Endodermal cell (in vitro differentiated cells): ENCODE results near the gene KAZN. TPM values are rescaled to one million over a fixed set of nuclear protein-coding genes. Genes with fewer than 3 reads are reported as not detected.

Experiments
- DNase-seq: peaks from one replicate; pipeline ENCODE4 v3.0.0-alpha.2; 2017
- H3K27ac ChIP-seq: 2 replicates; pipeline ENCODE4 v1.5.1; 2013; ENCODE audit warnings: mild to moderate bottlenecking, low read depth, low read length, moderate library complexity
- H3K27me3 ChIP-seq: 2 replicates; pipeline ENCODE4 v1.6.1; 2013; ENCODE audit warnings: mild to moderate bottlenecking, low read length, moderate library complexity; ENCODE audit not compliant: insufficient read depth, control insufficient read depth, poor library complexity, severe bottlenecking
- H3K36me3 ChIP-seq: 2 replicates; pipeline ENCODE4 v1.7.0; 2013; ENCODE audit warnings: mild to moderate bottlenecking, low read length, moderate library complexity; ENCODE audit not compliant: control insufficient read depth, insufficient read depth
- H3K4me1 ChIP-seq: one replicate; pipeline ENCODE4 v1.7.0; 2013; ENCODE audit warnings: low read length; ENCODE audit not compliant: control insufficient read depth, insufficient read depth
- H3K4me3 ChIP-seq: 2 replicates; pipeline ENCODE4 v1.5.1; 2013; ENCODE audit warnings: mild to moderate bottlenecking, low read length, moderate library complexity
- H3K9ac ChIP-seq: 2 replicates; pipeline ENCODE4 v1.6.1; 2013; ENCODE audit warnings: mild to moderate bottlenecking, low read length, moderate library complexity; ENCODE audit not compliant: poor library complexity, severe bottlenecking; ENCODE audit errors: extremely low read depth
- H3K9me3 ChIP-seq: 2 replicates; pipeline ENCODE4 v1.6.1; 2013; ENCODE audit warnings: mild to moderate bottlenecking, low read length, moderate library complexity; ENCODE audit not compliant: control insufficient read depth
- H3K27ac Mint-ChIP-seq: 2 replicates; pipeline ENCODE4 v1.8.0; 2020; ENCODE audit warnings: mixed read lengths
- H3K27me3 Mint-ChIP-seq: 2 replicates; pipeline ENCODE4 v1.8.0; 2021; ENCODE audit warnings: mild to moderate bottlenecking, mixed read lengths; ENCODE audit not compliant: insufficient read depth
- H3K36me3 Mint-ChIP-seq: 2 replicates; pipeline ENCODE4 v1.8.0; 2020; ENCODE audit warnings: low read depth, mixed read lengths
- H3K4me1 Mint-ChIP-seq: 2 replicates; pipeline ENCODE4 v1.8.0; 2020; ENCODE audit warnings: mixed read lengths
- H3K4me3 Mint-ChIP-seq: 2 replicates; pipeline ENCODE4 v1.8.0; 2020; ENCODE audit warnings: mild to moderate bottlenecking, moderate library complexity, mixed read lengths
- H3K9me3 Mint-ChIP-seq: 2 replicates; pipeline ENCODE4 v1.8.0; 2020; ENCODE audit warnings: mild to moderate bottlenecking, mixed read lengths
- CTCF ChIP-seq: fragments of 200-600 bp; sonication (generic); conservative IDR thresholded peaks from 2 replicates; pipeline ENCODE4 v1.5.0; 2021; ENCODE audit warnings: antibody characterized with exemption, mild to moderate bottlenecking
- WGBS, 2 experiments: methylation state at CpG; one replicate each; pipeline versions ENCODE4 v1.1.5 to v1.1.7; 2013; ENCODE audit warnings: missing lambda C conversion rate in 2 of 2, mixed read lengths in 1 of 2; ENCODE audit not compliant: insufficient coverage in 1 of 2, insufficient read length in 1 of 2; 5-methylcytosine and 5-hydroxymethylcytosine counted together
- total RNA-seq, 2 donors: library from RNA; stranded (reverse); fragmentation: NEBNext Ultra II Directional in 1 of 2; extraction: Animal tissue kit (Norgen Biotek cat#: 25700) in 1 of 2; gene quantifications; 2 replicates in 1 of 2; 3 replicates in 1 of 2; pipeline ENCODE4 v1.2.1, GENCODE V29; 2021

Gene KAZN
- total RNA-seq, 2 donors from 2014 or later, result 12.4 to 13.9 TPM

- peaks cover 5% of the 10 kb centered on the region for H3K9me3 Mint-ChIP-seq
- no peak for DNase-seq
These were observed 403.8 kb downstream of the KAZN start for GRCh38 chr1:15002325-15002724.

GRCh38 chr1:15004396-15004795 lies 405.9 kb downstream of the KAZN start:
- TF ChIP-seq CTCF, result no peak
- Mint-ChIP-seq H3K4me1 (peaks cover 2% of the 10 kb centered on the region), H3K27me3 (no peaks in the 10 kb centered on the region), H3K27ac (no peak overlapping the region), H3K4me3 (no peak overlapping the region), H3K9me3 (peaks cover 5% of the 10 kb centered on the region), H3K36me3 (peaks cover 3% of the 10 kb centered on the region)
- 97 to 100% methylated on average over 2 to 4 of the region's 4 CpGs for WGBS, 2 experiments
- Histone ChIP-seq H3K4me3 (no peak overlapping the region), H3K9me3 (no peaks in the 10 kb centered on the region), H3K27ac (no peak overlapping the region), H3K9ac (no peak overlapping the region), H3K36me3 (no peaks in the 10 kb centered on the region), H3K27me3 (no peaks in the 10 kb centered on the region), H3K4me1 (no peaks in the 10 kb centered on the region)
- no peak for DNase-seq

More at GRCh38 chr1:15002325-15002724, 403.8 kb downstream of the KAZN start:
- H3K27ac ChIP-seq, result no peak overlapping the region
- 95% methylated on average over 9 of the region's 9 CpGs for WGBS, 2 experiments
- H3K36me3 ChIP-seq, result no peaks in the 10 kb centered on the region
- H3K27ac Mint-ChIP-seq, result no peak overlapping the region
- no peak for TF ChIP-seq CTCF
- no peaks in the 10 kb centered on the region for H3K9me3 ChIP-seq
- H3K4me1 Mint-ChIP-seq, result no peaks in the 10 kb centered on the region
- no peaks in the 10 kb centered on the region for H3K4me1 ChIP-seq
- no peak overlapping the region for H3K4me3 Mint-ChIP-seq
- H3K9ac ChIP-seq, result no peak overlapping the region
- H3K36me3 Mint-ChIP-seq, result no peaks in the 10 kb centered on the region
- H3K27me3 Mint-ChIP-seq, result no peaks in the 10 kb centered on the region
- no peaks in the 10 kb centered on the region for H3K27me3 ChIP-seq
- H3K4me3 ChIP-seq, result no peak overlapping the region

GRCh38 chr1:15005116-15005515 lies 406.6 kb downstream of the KAZN start:
- Histone ChIP-seq H3K27ac (no peak overlapping the region), H3K9me3 (no peaks in the 10 kb centered on the region), H3K9ac (no peak overlapping the region), H3K27me3 (no peaks in the 10 kb centered on the region), H3K4me3 (no peak overlapping the region), H3K36me3 (no peaks in the 10 kb centered on the region), H3K4me1 (no peaks in the 10 kb centered on the region)
- TF ChIP-seq CTCF, result no peak
- H3K36me3 Mint-ChIP-seq, result peaks cover 8% of the 10 kb centered on the region
- H3K27ac Mint-ChIP-seq, result no peak overlapping the region
- H3K27me3 Mint-ChIP-seq, result no peaks in the 10 kb centered on the region
- peaks cover 6% of the 10 kb centered on the region for H3K9me3 Mint-ChIP-seq
- H3K4me3 Mint-ChIP-seq, result no peak overlapping the region
- 90 to 95% methylated on average over 4 to 7 of the region's 7 CpGs for WGBS, 2 experiments
- peaks cover 2% of the 10 kb centered on the region for H3K4me1 Mint-ChIP-seq
- DNase-seq, result no peak
